Vagina (tissue), 2 donors: Measurements from ENCODE around the gene ZNF30. TPM values are rescaled to one million over a fixed set of nuclear protein-coding genes. Genes with fewer than 3 reads are reported as not detected.

Experiments
- DNase-seq, 2 donors: peaks; one replicate each; pipeline ENCODE4 v3.0.0-alpha.2; 2017; ENCODE audit errors: extremely low spot score in 2 of 2
- H3K27ac ChIP-seq: fragments of 200-600 bp; sonication (generic); one replicate; pipeline ENCODE4 v1.5.1; 2019
- H3K27me3 ChIP-seq: fragments of 200-600 bp; sonication (generic); one replicate; pipeline ENCODE4 v1.5.1; 2019
- H3K36me3 ChIP-seq, 2 donors: fragments of 200-600 bp; sonication (generic); one replicate each; pipeline ENCODE4 v1.5.1; 2017 to 2019
- H3K4me1 ChIP-seq: fragments of 200-600 bp; sonication (generic); one replicate; pipeline ENCODE4 v1.5.1; 2019
- H3K4me3 ChIP-seq, 2 donors: fragments of 200-600 bp; sonication (generic); 1 replicate in 1 of 2; 2 replicates in 1 of 2; pipeline ENCODE4 v1.5.1; 2016 to 2019
- H3K9me3 ChIP-seq: fragments of 200-600 bp; sonication (generic); one replicate; pipeline ENCODE4 v1.5.1; 2019
- POLR2A ChIP-seq, 2 donors: fragments of 450-650 bp; IDR thresholded peaks; one replicate each; pipeline ENCODE4 v1.6.1; 2017; ENCODE audit warnings: antibody characterized with exemption in 2 of 2, mild to moderate bottlenecking in 2 of 2, moderate library complexity in 2 of 2
- POLR2AphosphoS5 ChIP-seq, 2 donors: sonication (generic); formaldehyde crosslinking; IDR thresholded peaks; one replicate each; pipeline ENCODE4 v1.9.0; 2017; ENCODE audit warnings: antibody characterized with exemption in 2 of 2, mild to moderate bottlenecking in 2 of 2, low read depth in 1 of 2; ENCODE audit not compliant: insufficient read depth in 1 of 2
- intact Hi-C: fragments of 100-400 bp; cut with DNase I; formaldehyde crosslinking; loops from one replicate; pipeline ENCODE4 v1.15.1; 2023
- total RNA-seq: library from RNA; depleted of rRNA; stranded (reverse); fragments of >200 nt; gene quantifications from one replicate; pipeline ENCODE4 v1.2.3, GENCODE V29; 2016
- TF ChIP-seq, protein P1 (sequence below), 3 experiments: fragments of 450-650 bp in 2 of 3; fragments of 200-600 bp in 1 of 3; sonication (generic) in 1 of 3; IDR thresholded peaks; one replicate each; pipeline ENCODE4 v1.5.1; 2017 to 2019; ENCODE audit warnings: antibody characterized with exemption in 3 of 3, mild to moderate bottlenecking in 2 of 3, moderate library complexity in 2 of 3

The ZNF30 gene
- total RNA-seq, 1 donor from 2014 or later, result 2.5 TPM

DNA sequence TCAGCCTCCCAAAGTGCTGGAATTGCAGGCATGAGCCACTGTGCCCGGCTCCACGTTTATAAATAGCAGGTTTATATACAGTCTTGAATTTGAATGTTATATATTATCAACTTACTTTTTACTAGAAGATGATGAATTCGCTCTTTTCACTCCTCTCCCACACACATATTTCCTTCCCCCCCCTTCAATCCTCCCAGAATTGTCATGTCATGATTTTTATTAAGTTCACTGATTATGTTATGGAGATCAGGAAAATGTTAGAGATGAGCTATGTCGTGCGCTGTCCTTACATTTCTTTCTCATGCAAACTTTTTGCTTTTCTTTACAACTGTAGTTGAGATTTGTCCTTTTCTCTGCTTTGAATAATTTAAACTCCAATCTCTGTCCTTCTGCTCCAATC, 55.6 kb downstream of the ZNF30 start:
- H3K36me3 ChIP-seq, result no peaks in the 10 kb centered on the region
- intact Hi-C loops, result no loop called here
- no peak overlapping the region for H3K4me3 ChIP-seq
- no peak for TF ChIP-seq POLR2A (IDR thresholded peaks at IDR 0.05)
- TF ChIP-seq, protein P1, sequence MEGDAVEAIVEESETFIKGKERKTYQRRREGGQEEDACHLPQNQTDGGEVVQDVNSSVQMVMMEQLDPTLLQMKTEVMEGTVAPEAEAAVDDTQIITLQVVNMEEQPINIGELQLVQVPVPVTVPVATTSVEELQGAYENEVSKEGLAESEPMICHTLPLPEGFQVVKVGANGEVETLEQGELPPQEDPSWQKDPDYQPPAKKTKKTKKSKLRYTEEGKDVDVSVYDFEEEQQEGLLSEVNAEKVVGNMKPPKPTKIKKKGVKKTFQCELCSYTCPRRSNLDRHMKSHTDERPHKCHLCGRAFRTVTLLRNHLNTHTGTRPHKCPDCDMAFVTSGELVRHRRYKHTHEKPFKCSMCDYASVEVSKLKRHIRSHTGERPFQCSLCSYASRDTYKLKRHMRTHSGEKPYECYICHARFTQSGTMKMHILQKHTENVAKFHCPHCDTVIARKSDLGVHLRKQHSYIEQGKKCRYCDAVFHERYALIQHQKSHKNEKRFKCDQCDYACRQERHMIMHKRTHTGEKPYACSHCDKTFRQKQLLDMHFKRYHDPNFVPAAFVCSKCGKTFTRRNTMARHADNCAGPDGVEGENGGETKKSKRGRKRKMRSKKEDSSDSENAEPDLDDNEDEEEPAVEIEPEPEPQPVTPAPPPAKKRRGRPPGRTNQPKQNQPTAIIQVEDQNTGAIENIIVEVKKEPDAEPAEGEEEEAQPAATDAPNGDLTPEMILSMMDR (IDR thresholded peaks at IDR 0.05), result no peak
- TF ChIP-seq POLR2AphosphoS5 (IDR thresholded peaks at IDR 0.05; ENCODE audit: insufficient read depth in 1 of 2, low read depth in 1 of 2), result no peak
- H3K9me3 ChIP-seq, result no peaks in the 10 kb centered on the region
- H3K4me1 ChIP-seq, result peaks cover 4% of the 10 kb centered on the region
- H3K27me3 ChIP-seq, result no peaks in the 10 kb centered on the region
- H3K27ac ChIP-seq, result no peak overlapping the region
- DNase-seq, result no peak

DNA sequence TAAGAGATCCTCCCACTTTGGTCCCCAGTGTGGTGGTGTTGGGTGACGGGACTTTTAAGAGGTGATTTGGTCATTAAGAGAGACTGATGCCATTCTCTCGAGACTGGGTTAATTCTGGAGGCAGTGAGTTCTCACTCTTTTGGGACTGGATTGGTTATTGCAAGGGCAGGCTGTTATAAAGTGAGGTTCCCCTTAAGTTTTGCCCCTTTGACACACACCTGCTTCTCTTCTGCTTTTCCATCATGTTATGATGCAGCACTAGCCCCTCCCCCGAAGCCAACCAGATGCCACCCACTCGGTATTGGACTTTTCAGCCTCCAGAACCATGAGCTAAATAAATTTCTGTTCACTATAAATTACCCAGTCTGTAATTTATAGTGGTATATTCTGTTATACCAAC, 57.1 kb downstream of the ZNF30 start:
- DNase-seq, result no peak
- peaks cover 4% of the 10 kb centered on the region for H3K4me1 ChIP-seq
- no peaks in the 10 kb centered on the region for H3K27me3 ChIP-seq
- intact Hi-C loops, result no loop called here
- no peaks in the 10 kb centered on the region for H3K9me3 ChIP-seq
- TF ChIP-seq POLR2A (IDR thresholded peaks at IDR 0.05) (no peak), POLR2AphosphoS5 (IDR thresholded peaks at IDR 0.05; ENCODE audit: insufficient read depth in 1 of 2, low read depth in 1 of 2) (no peak)
- TF ChIP-seq, protein P1 (IDR thresholded peaks at IDR 0.05), result no peak
- H3K36me3 ChIP-seq, result no peaks in the 10 kb centered on the region
- H3K27ac ChIP-seq, result no peak overlapping the region
- no peak overlapping the region for H3K4me3 ChIP-seq

DNA sequence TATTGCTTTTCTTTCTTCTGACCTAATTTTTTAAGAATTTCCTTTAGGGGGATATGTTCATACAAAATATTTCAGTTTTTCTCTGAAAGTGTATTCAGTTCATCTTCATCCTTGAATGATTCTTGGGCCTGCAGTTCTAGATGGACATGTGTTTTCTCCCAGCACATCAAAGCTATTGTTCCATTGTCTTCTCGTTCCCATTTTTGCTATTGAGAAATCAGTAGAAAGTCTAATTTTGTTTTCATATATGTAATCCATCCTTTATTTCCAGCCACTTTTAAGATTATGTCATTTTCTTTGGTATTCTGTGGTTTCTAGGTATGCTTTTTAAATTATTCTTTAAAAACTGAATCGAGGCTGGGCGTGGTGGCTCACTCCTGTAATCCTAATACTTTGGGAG, 57.6 kb downstream of the ZNF30 start:
- intact Hi-C loops, result no loop called here
- Histone ChIP-seq H3K4me1 (peaks cover 4% of the 10 kb centered on the region), H3K27me3 (no peaks in the 10 kb centered on the region), H3K36me3 (no peaks in the 10 kb centered on the region), H3K9me3 (no peaks in the 10 kb centered on the region), H3K27ac (no peak overlapping the region), H3K4me3 (no peak overlapping the region)
- TF ChIP-seq POLR2A (IDR thresholded peaks at IDR 0.05) (no peak), POLR2AphosphoS5 (IDR thresholded peaks at IDR 0.05; ENCODE audit: insufficient read depth in 1 of 2, low read depth in 1 of 2) (no peak)
- TF ChIP-seq, protein P1 (IDR thresholded peaks at IDR 0.05), result no peak
- DNase-seq, result no peak

DNA sequence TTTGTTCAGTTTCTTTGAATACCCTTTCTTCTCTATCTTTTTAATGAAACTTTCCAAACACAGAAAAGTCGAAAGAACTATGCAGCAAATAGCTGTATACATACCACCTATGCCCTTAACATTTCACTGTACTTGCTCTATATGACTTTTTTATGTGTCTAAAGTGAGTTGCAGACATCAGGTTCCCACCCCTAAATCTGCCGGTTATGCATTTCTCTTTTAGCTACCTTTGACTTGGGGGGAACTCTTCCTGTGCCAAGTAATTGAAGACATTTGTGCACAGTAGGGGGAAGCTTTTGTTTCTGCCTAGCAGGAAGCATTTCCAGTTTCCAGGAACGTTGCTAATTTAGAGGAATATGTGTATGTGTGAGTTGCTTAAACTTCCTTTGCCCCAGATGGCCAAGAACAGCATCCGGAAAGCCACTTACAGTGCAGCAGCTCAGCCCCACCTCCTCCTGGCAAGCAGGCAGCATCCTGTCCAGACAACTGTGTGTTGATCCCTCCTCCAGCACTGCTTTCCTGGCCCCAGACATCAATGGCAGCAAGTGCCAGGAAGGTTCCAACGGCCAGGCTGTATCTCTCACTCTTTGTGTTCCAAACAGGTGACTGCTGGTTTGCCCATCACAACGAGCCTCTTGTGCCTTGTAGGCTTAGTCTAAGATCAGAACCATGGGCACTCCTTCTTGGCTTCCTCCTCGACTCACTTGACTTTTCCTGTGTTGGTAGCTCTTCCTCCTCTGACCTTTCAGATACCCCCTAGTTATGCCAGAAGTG, 58.7 kb downstream of the ZNF30 start:
- H3K27ac ChIP-seq, result no peak overlapping the region
- H3K36me3 ChIP-seq, result no peaks in the 10 kb centered on the region
- DNase-seq, result no peak
- H3K9me3 ChIP-seq, result no peaks in the 10 kb centered on the region
- TF ChIP-seq, protein P1 (IDR thresholded peaks at IDR 0.05), result no peak
- H3K27me3 ChIP-seq, result no peaks in the 10 kb centered on the region
- H3K4me3 ChIP-seq, result no peak overlapping the region
- intact Hi-C loops, result no loop called here
- peaks cover 4% of the 10 kb centered on the region for H3K4me1 ChIP-seq

DNA sequence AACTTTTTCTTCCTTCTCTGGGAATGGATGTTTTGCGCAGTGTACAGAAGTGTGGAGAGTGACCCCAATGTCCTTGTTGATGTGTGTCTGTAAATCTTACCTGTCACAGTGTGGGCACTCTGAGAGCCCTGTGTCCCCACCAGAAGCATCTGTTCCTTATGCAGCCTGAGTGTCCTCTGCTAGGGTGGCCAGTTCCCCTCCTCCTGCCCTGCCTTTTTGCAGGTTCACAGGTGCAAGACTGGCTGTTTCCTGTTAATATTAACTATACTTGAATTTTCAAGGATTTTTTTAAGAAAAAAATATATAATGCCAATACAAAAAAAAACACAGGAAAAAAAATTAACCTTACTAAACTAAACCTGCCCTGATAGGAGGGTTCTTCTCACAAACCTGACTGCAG, 61.4 kb downstream of the ZNF30 start:
- Histone ChIP-seq H3K27ac (no peak overlapping the region), H3K4me1 (peaks cover 4% of the 10 kb centered on the region), H3K4me3 (no peak overlapping the region), H3K27me3 (no peaks in the 10 kb centered on the region), H3K9me3 (no peaks in the 10 kb centered on the region), H3K36me3 (no peaks in the 10 kb centered on the region)
- no peak for DNase-seq
- intact Hi-C loops, result no loop called here
- TF ChIP-seq POLR2A (IDR thresholded peaks at IDR 0.05) (no peak), POLR2AphosphoS5 (IDR thresholded peaks at IDR 0.05; ENCODE audit: insufficient read depth in 1 of 2, low read depth in 1 of 2) (no peak)
- TF ChIP-seq, protein P1 (IDR thresholded peaks at IDR 0.05), result no peak
